Neural progenitor cell (in vitro differentiated cells): ENCODE data around the gene KRTAP9-8.

Source experiments
- CTCF ChIP-seq: fragments of 200-600 bp; sonication (generic); IDR thresholded peaks from 2 replicates; pipeline ENCODE4 v1.5.1; 2017; ENCODE audit warnings: antibody characterized with exemption, mild to moderate bottlenecking
- EZH2 ChIP-seq: fragments of 200-600 bp; sonication (generic); IDR thresholded peaks from 2 replicates; pipeline ENCODE4 v1.6.1; 2017; ENCODE audit warnings: antibody characterized with exemption, mild to moderate bottlenecking, moderate library complexity
- EZH2phosphoT487 ChIP-seq: fragments of 200-600 bp; sonication (generic); IDR thresholded peaks from 2 replicates; pipeline ENCODE4 v1.6.1; 2017; ENCODE audit warnings: antibody characterized with exemption

- TF ChIP-seq CTCF (no peak), EZH2 (no peak), EZH2phosphoT487 (no peak)
Measured at GRCh38 chr17:41287050-41287449, 49.3 kb downstream of the KRTAP9-8 start.
